GM18499 (cell line): ENCODE measurements around the gene RFTN2.
"Not testable (repeated sequence)": the region's sequence is repeated elsewhere in the genome, so short reads cannot be mapped to it uniquely, and the experiment has no call there.

ENCODE experiments used
- ATAC-seq: cut with Tn5 transposase; IDR thresholded peaks from one replicate; pipeline ENCODE4 v1.9.1; 2021; ENCODE audit warnings: moderate number of reproducible peaks; ENCODE audit not compliant: insufficient read depth, unreplicated experiment

The RFTN2 gene

GRCh38 chr2:197675711-197676188 lies 363 bp upstream of the RFTN2 start:
- ATAC-seq = no peak

- ATAC-seq = no peak
These were observed 796 bp downstream of the RFTN2 start for GRCh38 chr2:197674591-197674990.

- no peak for ATAC-seq
These were observed 1.3 kb downstream of the RFTN2 start for GRCh38 chr2:197674060-197674459.

- no peak for ATAC-seq
These were observed 1.8 kb downstream of the RFTN2 start for GRCh38 chr2:197673606-197674005.

GRCh38 chr2:197673106-197673505 lies 2.3 kb downstream of the RFTN2 start:
- no peak for ATAC-seq

- no peak for ATAC-seq
These were observed 3.0 kb downstream of the RFTN2 start for GRCh38 chr2:197672371-197672893.

- no peak for ATAC-seq
These were observed 6.3 kb downstream of the RFTN2 start for GRCh38 chr2:197669077-197669476.

- no peak for ATAC-seq
These were observed 7.1 kb downstream of the RFTN2 start for GRCh38 chr2:197668296-197668695.

- no peak for ATAC-seq
These were observed 9.1 kb downstream of the RFTN2 start for GRCh38 chr2:197666277-197666676.

- ATAC-seq = no peak
These were observed 13.8 kb downstream of the RFTN2 start for GRCh38 chr2:197661626-197662025.

GRCh38 chr2:197657562-197657961 lies 17.8 kb downstream of the RFTN2 start:
- no peak for ATAC-seq

- no peak for ATAC-seq
These were observed 27.3 kb downstream of the RFTN2 start for GRCh38 chr2:197647961-197648690.

- ATAC-seq = no peak
These were observed 33.7 kb downstream of the RFTN2 start for GRCh38 chr2:197641666-197642065.

GRCh38 chr2:197640571-197641122 lies 34.7 kb downstream of the RFTN2 start:
- ATAC-seq = not testable (repeated sequence)

- ATAC-seq = no peak
These were observed 42.2 kb downstream of the RFTN2 start for GRCh38 chr2:197633109-197633657.

- ATAC-seq = no peak
These were observed 47.3 kb downstream of the RFTN2 start for GRCh38 chr2:197628043-197628500.

- no peak for ATAC-seq
These were observed 48.3 kb downstream of the RFTN2 start for GRCh38 chr2:197626965-197627625.

GRCh38 chr2:197620133-197620532 lies 55.3 kb downstream of the RFTN2 start:
- ATAC-seq = no peak

GRCh38 chr2:197615016-197615652 lies 60.3 kb downstream of the RFTN2 start:
- ATAC-seq = no peak

GRCh38 chr2:197614532-197614931 lies 60.9 kb downstream of the RFTN2 start:
- no peak for ATAC-seq
